Fibroblast of villous mesenchyme (primary cell): Measurements from ENCODE around the gene DYNC2LI1. TPM values are rescaled to one million over a fixed set of nuclear protein-coding genes. Genes with fewer than 3 reads are reported as not detected.
A peak's percentile ranks its signal among the peaks of the same experiment; 100 is the strongest.

Experiments
- DNase-seq: peaks from one replicate; pipeline ENCODE4 v3.0.0-alpha.2; 2010; ENCODE audit warnings: low read depth
- H3K4me3 ChIP-seq: 2 replicates; pipeline ENCODE4 v1.5.1; 2011; ENCODE audit warnings: low read depth, mild to moderate bottlenecking, low read length
- total RNA-seq: library from RNA; depleted of rRNA; stranded (reverse); fragments of >200 nt; gene quantifications from 2 replicates; pipeline ENCODE4 v1.2.3, GENCODE V29; 2012
- TF ChIP-seq, protein P1 (sequence below): IDR thresholded peaks from 2 replicates; pipeline ENCODE4 v1.5.1; 2012; ENCODE audit warnings: low read depth, mild to moderate bottlenecking, low read length; ENCODE audit not compliant: insufficient read depth

The DYNC2LI1 gene
- total RNA-seq, 1 donor, result 28.9 TPM

DNA sequence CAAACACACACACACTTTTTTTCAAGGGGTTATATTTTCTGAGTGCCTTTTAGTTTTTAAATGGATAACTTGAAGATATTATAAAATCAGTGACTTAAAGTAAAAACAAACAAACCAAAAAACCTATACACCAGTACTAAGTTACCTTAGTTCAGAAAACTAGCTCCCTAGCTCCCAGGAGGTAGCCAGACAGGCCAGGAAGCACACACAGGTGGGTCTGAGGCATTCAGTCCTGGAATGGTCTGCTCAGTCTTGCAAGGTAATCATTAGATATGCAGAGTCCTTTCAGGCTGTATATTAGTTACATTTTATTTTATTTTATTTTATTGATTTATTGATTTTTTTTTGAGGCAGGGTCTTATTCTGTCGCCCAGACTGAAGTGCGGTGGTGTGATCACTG lies 10.7 kb upstream of the DYNC2LI1 start:
- TF ChIP-seq, protein P1, sequence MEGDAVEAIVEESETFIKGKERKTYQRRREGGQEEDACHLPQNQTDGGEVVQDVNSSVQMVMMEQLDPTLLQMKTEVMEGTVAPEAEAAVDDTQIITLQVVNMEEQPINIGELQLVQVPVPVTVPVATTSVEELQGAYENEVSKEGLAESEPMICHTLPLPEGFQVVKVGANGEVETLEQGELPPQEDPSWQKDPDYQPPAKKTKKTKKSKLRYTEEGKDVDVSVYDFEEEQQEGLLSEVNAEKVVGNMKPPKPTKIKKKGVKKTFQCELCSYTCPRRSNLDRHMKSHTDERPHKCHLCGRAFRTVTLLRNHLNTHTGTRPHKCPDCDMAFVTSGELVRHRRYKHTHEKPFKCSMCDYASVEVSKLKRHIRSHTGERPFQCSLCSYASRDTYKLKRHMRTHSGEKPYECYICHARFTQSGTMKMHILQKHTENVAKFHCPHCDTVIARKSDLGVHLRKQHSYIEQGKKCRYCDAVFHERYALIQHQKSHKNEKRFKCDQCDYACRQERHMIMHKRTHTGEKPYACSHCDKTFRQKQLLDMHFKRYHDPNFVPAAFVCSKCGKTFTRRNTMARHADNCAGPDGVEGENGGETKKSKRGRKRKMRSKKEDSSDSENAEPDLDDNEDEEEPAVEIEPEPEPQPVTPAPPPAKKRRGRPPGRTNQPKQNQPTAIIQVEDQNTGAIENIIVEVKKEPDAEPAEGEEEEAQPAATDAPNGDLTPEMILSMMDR, result no peak
- no peak for DNase-seq
- no peak overlapping the region for H3K4me3 ChIP-seq

GRCh38 chr2:43764086-43764705 lies 9.6 kb upstream of the DYNC2LI1 start:
- TF ChIP-seq, protein P1, result no peak
- DNase-seq, result peak; percentile 80

DNA sequence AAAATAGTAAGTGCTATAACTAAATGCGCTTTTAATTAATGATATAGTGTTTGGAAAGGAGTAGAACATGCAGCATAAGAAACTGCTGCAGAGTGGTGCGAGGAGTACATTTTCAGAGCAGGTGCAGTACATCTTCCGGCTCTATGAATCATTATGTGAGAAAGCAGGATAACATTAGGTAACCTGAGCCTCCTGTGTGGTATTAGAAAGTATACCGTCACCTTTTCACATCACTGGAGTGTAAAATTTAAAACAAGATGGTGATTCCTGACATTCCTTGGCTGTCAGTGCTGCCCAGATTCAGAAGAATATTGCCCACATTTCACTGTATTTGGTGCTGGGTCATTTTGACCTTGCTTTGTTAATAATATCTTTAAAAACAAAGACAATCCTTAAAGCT lies 7.8 kb upstream of the DYNC2LI1 start:
- TF ChIP-seq, protein P1, result no peak
- no peak for DNase-seq
- H3K4me3 ChIP-seq, result no peak overlapping the region

More at GRCh38 chr2:43764086-43764705, 9.6 kb upstream of the DYNC2LI1 start:
- no peak overlapping the region for H3K4me3 ChIP-seq

- no peak for DNase-seq
- TF ChIP-seq, protein P1, result no peak
These were observed 778 bp downstream of the DYNC2LI1 start for GRCh38 chr2:43774617-43775016.

DNA sequence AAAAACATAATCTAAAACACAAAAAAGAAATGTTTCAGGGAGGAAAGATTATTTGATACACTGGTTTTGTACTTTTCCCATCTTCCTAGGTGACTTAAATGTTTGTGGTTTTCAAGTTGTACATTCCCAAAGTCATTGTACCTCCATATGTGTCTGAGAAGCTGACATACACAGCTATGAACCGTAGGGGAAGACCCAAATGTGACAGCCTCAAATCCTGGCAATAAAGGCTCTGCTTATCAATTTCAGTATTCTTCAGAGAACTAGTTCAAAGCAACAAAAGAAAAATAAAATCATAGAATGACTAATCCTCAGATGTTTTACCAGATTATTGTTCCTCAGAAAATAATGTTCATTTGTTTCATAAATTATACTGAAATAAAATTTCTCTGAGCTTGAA lies 2.5 kb downstream of the DYNC2LI1 start:
- TF ChIP-seq, protein P1, result no peak
- no peak for DNase-seq
- H3K4me3 ChIP-seq, result no peak overlapping the region

More at GRCh38 chr2:43774617-43775016, 778 bp downstream of the DYNC2LI1 start:
- H3K4me3 ChIP-seq, result peak overlapping the region; percentile 93

GRCh38 chr2:43777306-43777926 lies 3.6 kb downstream of the DYNC2LI1 start:
- H3K4me3 ChIP-seq, result no peak overlapping the region
- no peak for DNase-seq
- TF ChIP-seq, protein P1, result no peak
